GM12892 (cell line): Measurements from ENCODE around the gene CCND1.
"Not testable (repeated sequence)": the region's sequence is repeated elsewhere in the genome, so short reads cannot be mapped to it uniquely, and the experiment has no call there.

Source experiments
- DNase-seq: peaks from one replicate; pipeline ENCODE4 v3.0.0; 2011; ENCODE audit not compliant: insufficient read length
- FAIRE-seq: peaks from 2 replicates; lab custom pipeline; 2011; peaks lifted over from hg19 to GRCh38; lab: Jason Lieb, UNC
- POLR2A ChIP-seq: IDR thresholded peaks from 2 replicates; pipeline ENCODE4 v1.6.1; 2011; ENCODE audit warnings: low read depth, low read length, control low read depth
- POLR2AphosphoS5 ChIP-seq: IDR thresholded peaks from 2 replicates; pipeline ENCODE4 v1.6.1; 2011; ENCODE audit warnings: low read depth, low read length, control low read depth
- TAF1 ChIP-seq: IDR thresholded peaks from 2 replicates; pipeline ENCODE4 v1.6.1; 2011; ENCODE audit warnings: low read depth, mild to moderate bottlenecking, control low read depth, low read length, borderline replicate concordance

Gene CCND1

DNA sequence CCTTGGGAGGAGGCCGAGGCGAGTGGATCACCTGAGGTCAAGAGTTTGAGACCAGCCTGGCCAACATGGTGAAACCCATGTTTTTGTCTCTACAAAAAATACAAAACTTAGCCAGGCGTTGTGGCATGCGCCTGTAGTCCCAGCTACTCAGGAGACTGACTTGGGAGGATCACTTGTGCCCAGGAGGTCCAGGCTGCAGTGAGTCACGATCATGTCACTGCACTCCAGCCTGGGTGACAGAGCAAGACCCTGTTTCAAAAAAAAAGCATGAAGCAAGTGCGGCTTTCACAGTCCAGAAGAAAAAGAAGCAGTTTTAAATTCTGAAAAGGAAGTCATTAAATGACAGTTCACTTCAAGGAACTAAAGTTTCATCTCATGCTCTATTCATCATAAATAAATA lies 41.3 kb downstream of the CCND1 start:
- TF ChIP-seq TAF1 (no peak), POLR2A (no peak), POLR2AphosphoS5 (no peak)
- no peak for FAIRE-seq

DNA sequence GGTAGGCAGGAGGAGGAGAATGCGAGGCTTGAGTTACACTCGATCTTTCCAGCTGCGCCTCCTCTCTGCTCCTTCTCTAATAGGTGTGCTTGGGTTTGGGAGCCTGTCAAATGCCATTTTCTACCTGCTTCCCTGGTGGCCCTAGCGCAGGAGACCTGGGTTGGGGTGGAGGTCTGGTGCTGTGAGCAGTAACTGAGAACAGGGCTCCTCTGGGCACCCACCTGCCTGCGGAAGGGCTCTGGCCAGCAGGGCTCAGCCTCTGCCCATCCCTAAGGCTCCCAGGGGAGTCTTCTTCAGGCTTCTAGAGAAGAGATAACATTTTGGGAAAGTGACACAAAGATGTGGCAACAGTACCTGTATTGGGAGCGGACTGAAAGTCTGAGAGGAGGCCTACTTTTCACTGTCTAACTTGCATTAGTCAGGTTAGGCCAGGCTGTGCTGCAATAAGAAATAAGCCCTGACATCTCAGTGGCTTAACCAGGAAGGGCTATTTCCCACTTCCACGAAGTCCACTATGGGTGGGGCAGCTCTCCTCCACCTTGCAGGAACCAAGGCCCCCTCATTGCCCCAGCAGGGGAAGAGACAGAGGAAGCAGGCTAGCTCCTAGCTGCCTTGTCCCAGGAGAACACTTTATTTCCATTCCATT lies 41.8 kb downstream of the CCND1 start:
- DNase-seq (no peak), FAIRE-seq (no peak)
- no peak for TF ChIP-seq POLR2A
- no peak for TF ChIP-seq POLR2AphosphoS5
- no peak for TF ChIP-seq TAF1

More for the DNA sequence above, 41.3 kb downstream of the CCND1 start:
- DNase-seq, result no peak

DNA sequence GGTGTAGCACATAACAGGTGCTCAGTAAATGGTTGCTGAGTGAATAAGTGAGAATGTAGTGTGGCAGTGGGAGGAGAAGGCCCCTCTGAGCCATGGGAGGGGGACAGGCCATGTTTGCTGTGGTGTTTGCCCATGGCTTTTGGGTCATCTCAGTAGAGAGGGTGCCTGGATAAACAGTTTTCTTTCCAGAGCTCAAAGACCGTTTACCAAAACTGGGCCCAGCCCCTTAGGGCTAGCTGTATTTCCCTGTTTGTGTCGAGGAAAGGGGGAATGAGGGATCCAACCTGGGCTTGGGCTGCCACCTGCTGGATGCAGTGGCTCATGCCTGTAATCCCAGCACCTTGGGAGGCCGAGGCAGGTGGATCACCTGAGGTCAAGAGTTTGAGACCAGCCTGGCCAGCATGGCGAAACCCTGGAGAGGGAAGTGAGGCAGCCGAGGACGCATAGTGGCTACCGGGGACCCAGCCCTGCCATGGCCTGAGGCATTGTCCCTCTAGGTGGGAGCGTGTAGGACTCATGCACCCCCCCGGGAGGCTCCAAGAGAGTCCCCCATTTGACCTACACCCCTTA lies 42.9 kb downstream of the CCND1 start:
- no peak for TF ChIP-seq POLR2A
- TF ChIP-seq TAF1, result no peak
- TF ChIP-seq POLR2AphosphoS5, result no peak
- DNase-seq (no peak), FAIRE-seq (no peak)

DNA sequence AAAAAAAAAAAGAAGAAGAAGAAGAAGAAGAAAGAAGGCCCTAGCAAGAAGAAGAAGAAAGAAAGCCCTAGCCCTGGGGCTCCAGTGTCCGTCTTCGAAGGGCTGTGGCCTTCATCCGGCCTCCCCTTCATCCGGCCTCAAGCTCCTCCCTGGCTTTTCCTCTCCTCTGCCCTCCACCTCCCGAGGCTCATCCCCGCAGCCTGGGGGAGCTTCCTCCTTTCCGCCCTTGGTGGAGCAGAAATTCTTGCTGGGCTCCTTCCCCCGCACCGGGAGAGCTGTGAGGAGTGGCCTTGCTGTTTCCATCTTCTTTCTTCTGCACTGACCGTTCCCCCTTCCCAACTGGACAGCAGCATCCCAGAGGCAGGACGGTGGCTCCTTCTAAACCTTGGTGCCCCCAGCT lies 43.7 kb downstream of the CCND1 start:
- FAIRE-seq, result no peak
- TF ChIP-seq TAF1 (no peak), POLR2A (no peak), POLR2AphosphoS5 (no peak)
- no peak for DNase-seq

DNA sequence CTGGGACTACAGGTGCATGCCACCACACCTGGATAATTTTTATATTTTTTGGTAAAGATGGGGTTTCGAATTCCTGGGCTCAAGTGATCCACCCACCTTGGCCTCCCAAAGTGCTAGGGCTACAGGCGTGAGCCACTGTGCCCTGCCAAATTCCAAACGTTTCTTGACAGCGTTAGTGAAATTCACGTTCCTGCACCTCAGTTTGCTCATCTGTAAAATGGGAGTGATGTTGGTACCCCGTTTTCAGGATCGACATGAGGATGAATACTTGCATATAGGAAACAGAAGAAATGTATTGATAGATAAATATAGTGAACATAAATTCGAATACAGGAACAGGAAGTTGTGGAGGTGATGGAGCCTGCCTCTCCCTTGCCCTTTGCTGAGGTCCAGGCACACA lies 44.4 kb downstream of the CCND1 start:
- FAIRE-seq (no peak), DNase-seq (no peak)
- TF ChIP-seq TAF1, result no peak
- no peak for TF ChIP-seq POLR2A
- no peak for TF ChIP-seq POLR2AphosphoS5

DNA sequence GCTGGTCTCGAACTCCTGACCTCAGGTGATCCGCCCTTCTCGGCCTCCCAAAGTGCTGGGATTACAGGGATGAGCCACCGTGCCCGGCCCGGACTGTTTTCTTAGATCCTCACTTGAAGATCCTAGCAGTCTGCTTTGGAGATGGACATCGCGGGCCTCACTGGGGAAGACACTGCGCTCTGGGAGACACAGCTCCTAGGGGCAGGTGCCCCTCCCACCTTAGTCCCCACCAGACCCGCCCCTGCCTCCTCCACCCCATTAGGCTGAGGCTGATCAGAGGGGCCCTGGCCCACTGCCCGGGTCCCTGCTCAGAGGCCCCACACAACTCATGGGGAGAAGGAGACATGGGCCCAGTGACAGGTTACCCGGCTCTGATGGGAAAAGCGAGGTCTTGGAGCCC lies 45.5 kb downstream of the CCND1 start:
- FAIRE-seq (no peak), DNase-seq (no peak)
- TF ChIP-seq TAF1 (no peak), POLR2AphosphoS5 (no peak)

DNA sequence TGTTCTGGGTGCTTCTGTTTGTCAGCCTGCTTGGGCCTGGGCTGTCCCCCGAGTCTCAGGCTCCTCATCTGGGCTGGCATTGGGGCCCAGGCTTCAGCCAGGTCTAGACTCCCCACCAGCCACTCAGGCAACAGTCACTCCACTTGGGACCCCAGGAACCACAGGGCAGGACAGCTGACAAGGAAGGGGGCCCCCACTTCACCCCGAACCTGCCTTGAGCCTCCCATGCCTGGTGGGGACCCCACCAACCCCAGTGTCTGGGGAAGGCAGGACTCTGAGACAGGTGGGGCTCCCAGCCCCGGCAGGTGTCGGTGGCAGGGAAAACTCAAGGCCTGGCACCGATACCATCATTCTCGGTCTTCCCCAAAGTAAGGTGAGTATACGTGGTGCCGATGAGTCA lies 45.9 kb downstream of the CCND1 start:
- TF ChIP-seq POLR2AphosphoS5, result no peak
- TF ChIP-seq TAF1, result no peak
- TF ChIP-seq POLR2A, result no peak
- no peak for FAIRE-seq
- DNase-seq, result no peak

DNA sequence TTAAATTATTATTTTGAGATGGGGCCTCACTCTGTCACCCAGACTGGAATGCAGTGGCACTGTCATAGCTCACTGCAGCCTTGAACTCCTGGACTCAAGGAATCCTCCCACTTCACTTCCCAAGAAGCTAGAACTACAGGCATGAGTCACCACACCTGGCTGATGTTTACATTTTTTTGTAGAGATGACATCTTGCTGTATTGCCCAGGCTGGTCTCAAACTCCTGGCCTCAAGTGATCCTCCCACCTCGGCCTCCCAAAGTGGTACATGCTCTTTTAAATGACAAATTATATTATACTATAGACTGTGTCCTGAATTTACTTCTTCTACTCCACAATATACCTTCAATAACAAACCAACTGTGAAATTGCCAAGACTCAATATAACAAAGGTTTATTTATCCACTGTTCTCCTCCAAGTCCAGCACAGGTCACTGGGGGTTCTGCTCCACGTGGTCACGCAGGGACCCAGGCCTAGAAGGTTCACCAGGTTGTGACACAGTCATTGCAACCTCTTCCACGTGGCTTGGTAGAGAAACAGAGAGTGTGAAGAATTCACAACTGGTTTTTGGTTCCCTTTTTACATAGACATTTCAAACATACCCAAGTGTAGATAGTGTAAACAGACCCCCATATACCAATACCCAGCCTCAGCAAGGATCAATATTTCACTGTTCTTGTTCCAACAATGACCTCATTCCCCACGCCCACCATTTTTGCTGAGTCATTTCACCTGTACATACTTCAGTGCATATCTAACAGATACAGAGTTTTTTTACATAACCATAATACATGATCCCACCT lies 47.2 kb downstream of the CCND1 start:
- peak; percentile 57 for FAIRE-seq
- not testable (repeated sequence) for DNase-seq

DNA sequence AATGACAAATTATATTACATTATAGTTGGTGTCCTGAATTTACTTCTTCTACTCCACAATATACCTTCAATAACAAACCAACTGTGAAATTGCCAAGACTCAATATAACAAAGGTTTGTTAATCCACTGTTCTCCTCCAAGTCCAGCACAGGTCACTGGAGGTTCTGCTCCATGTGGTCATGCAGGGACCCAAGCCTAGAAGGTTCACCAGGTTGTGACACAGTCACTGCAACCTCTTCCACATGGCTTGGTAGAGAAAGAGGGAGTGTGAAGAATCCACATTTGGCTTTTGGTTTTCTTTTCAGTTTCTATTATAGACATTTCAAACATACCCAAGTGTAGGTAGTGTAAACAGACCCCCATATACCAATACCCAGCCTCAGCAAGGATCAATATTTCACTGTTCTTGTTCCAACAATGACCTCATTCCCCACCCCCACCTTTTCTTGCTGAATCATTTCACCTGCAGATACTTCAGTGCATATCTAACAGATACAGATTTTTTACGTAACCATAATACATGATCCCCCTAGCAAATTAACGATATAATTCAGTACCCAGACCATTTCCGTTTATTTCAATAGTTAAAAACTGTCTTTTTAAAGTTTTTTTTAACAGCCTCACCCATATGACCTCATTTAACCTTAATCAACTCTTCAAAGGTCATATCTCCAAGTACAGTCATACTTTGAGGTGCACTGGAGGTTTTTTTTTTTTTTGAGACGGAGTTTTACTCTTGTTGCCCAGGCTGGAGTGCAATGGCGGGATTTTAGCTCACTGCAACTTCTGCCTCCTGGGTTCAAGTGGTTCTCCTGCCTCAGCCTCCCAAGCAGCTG lies 48.7 kb downstream of the CCND1 start:
- no peak for FAIRE-seq
- no peak for DNase-seq
- TF ChIP-seq TAF1 (no peak), POLR2AphosphoS5 (no peak)

DNA sequence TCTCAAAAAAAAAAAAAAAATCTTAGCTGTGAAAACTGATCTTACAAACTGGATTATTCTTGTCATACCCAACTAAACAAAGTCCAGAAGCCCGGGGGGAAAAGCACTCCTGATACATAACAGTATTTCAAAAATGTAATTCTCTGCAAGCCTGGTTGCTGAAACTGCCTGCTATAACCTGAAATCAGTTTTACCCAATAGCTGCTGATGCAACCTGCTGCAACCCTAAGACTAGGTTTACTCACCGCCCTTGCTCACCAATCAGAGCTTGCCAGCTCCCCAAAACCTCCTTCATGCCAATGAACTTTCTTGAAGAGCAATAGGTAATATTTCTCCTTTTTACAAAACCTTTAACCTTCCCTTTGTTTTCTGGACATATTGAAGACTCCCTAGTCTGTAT lies 50.5 kb downstream of the CCND1 start:
- FAIRE-seq, result no peak
- TF ChIP-seq POLR2AphosphoS5 (no peak), TAF1 (no peak), POLR2A (no peak)

DNA sequence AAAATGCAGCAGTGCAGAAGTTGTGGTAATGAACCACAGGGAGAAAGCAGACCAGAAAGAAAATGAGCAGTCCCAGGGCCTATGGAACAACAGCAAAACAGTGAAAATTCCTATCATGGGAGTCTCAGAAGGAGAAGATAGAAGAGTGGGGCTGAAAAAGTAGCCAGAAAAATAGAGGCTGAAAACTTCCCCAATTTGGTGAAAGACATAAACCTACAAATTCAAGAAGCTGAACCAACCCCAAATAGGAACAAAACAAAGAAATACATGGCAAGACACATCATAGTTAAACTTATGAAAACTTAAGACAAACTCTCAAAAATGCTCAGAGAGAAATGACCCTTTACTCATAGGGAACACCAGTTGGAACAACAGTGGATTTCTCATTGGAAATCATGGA lies 51.5 kb downstream of the CCND1 start:
- no peak for FAIRE-seq

More for the DNA sequence above, 50.5 kb downstream of the CCND1 start:
- no peak for DNase-seq

DNA sequence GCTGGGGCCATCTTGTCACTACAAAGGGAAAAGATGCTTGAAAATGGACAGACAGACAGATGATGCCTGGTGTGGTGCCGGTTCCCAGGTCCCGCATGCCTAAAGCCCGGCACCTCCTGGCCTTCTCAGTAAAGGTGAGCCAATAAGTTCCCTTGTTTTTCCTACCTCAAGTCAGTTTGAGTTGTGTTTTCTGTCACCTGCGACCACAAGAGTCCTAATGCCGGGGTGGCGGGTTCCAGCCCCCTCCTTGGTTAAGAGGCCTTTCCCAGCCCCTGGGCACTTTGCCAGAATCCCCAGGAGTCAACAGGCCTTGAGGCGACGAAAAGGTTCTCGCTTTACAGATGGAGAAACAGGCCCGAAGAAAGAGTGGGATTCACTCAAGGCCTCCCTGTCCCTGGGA lies 53.8 kb downstream of the CCND1 start:
- FAIRE-seq (no peak), DNase-seq (no peak)
- TF ChIP-seq POLR2A, result no peak
- TF ChIP-seq POLR2AphosphoS5, result no peak
- no peak for TF ChIP-seq TAF1

More for the DNA sequence above, 51.5 kb downstream of the CCND1 start:
- no peak for TF ChIP-seq POLR2A
- TF ChIP-seq POLR2AphosphoS5, result no peak
- TF ChIP-seq TAF1, result no peak
- no peak for DNase-seq

DNA sequence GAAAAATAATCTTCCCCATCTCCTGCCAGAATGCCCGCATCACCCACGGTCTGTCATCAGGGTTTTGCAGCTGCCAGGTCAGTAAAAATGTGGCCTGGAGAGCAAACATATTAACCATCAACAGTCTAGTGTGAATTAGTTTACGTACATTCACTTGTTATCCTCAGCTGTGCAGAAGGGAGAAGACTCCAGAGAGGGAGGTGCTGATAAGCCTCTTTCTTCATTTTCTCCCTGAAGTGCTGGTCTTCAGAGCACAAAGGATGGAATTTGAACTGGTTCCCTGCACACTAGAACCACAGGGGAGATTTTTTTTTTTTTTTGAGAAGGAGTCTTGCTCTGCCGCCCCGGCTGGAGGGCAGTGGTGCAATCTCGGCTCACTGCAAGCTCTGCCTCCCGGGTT lies 54.6 kb downstream of the CCND1 start:
- no peak for TF ChIP-seq POLR2A
- TF ChIP-seq TAF1, result no peak
- no peak for TF ChIP-seq POLR2AphosphoS5
- DNase-seq (no peak), FAIRE-seq (no peak)

DNA sequence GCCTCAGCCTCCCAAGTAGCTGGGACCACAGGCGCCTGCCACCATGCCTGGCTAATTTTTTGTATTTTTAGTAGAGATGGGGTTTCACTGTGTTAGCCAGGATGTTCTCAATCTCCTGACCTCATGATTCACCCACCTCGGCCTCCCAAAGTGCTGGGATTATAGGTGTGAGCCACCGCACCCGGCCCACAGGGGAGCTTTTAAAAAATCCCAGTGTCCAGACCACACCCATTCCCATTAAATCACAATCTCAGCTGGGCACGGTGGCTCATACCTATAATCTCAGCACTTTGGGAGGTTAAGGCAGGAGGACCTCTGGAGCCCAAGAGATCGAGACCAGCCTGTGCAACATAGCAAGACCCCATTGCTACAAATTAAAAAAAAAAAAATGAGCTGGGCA lies 55.0 kb downstream of the CCND1 start:
- not testable (repeated sequence) for FAIRE-seq, DNase-seq
